Nucleus accumbens (tissue), 56 donors: Measurements from ENCODE around the gene SPIRE2.
"Not testable (repeated sequence)": the region's sequence is repeated elsewhere in the genome, so short reads cannot be mapped to it uniquely, and the experiment has no call there.

Experiments
- DNase-seq, 56 donors: peaks; one replicate each; lab custom pipeline; 2025; lab: John Stamatoyannopoulos, UW

The SPIRE2 gene

GRCh38 chr16:89833664-89834363 is 5.5 kb downstream of the SPIRE2 start:
- DNase-seq: not testable (repeated sequence)

GRCh38 chr16:89834813-89835363 is 6.6 kb downstream of the SPIRE2 start:
- DNase-seq: not testable (repeated sequence)

GRCh38 chr16:89836484-89836883 is 8.2 kb downstream of the SPIRE2 start:
- not testable (repeated sequence) for DNase-seq

- no peak for DNase-seq
Measured at GRCh38 chr16:89837014-89837546, 8.8 kb downstream of the SPIRE2 start.

GRCh38 chr16:89841275-89841674 is 13.0 kb downstream of the SPIRE2 start:
- DNase-seq: no peak

- DNase-seq: no peak
Measured at GRCh38 chr16:89842471-89843408, 14.5 kb downstream of the SPIRE2 start.

- DNase-seq: no peak
Measured at GRCh38 chr16:89843409-89844350, 15.4 kb downstream of the SPIRE2 start.

- DNase-seq: no peak
Measured at GRCh38 chr16:89844739-89845339, 16.6 kb downstream of the SPIRE2 start.

GRCh38 chr16:89845417-89845816 is 17.1 kb downstream of the SPIRE2 start:
- DNase-seq: no peak

- DNase-seq: no peak
Measured at GRCh38 chr16:89847051-89847939, 19.0 kb downstream of the SPIRE2 start.

- no peak for DNase-seq
Measured at GRCh38 chr16:89847940-89848297, 19.6 kb downstream of the SPIRE2 start.

- no peak for DNase-seq
Measured at GRCh38 chr16:89848974-89849373, 20.7 kb downstream of the SPIRE2 start.

GRCh38 chr16:89853306-89853993 is 25.2 kb downstream of the SPIRE2 start:
- no peak for DNase-seq

- no peak for DNase-seq
Measured at GRCh38 chr16:89855301-89855945, 27.1 kb downstream of the SPIRE2 start.

- DNase-seq: no peak
Measured at GRCh38 chr16:89855986-89856385, 27.7 kb downstream of the SPIRE2 start.

GRCh38 chr16:89858973-89859614 is 30.8 kb downstream of the SPIRE2 start:
- DNase-seq: no peak

GRCh38 chr16:89859615-89860007 is 31.3 kb downstream of the SPIRE2 start:
- no peak for DNase-seq
